ENCODE data around the gene ANKZF1. TPM values are rescaled to one million over a fixed set of nuclear protein-coding genes. Genes with fewer than 3 reads are reported as not detected.

The ANKZF1 gene
- polyA plus RNA-seq, result 10 to 100 TPM; 20.4 to 40.7 TPM

- 0% methylated on average over 73 to 80 of the region's 80 CpGs for WGBS, 2 donors
- Histone ChIP-seq H3K4me1 (ENCODE audit: control insufficient read depth in 2 of 2, insufficient read depth in 2 of 2, low read length in 1 of 2) (peaks cover 9 to 10% of the 10 kb centered on the region in 2 donors), H3K4me3 (ENCODE audit: low read depth in 1 of 2, low read length in 2 of 2) (peak within 1 kb of the TSS; percentile 76 to 85), H3K9me3 (ENCODE audit: control insufficient read depth in 2 of 2, insufficient read depth in 1 of 2, low read depth in 1 of 2, low read length in 1 of 2) (no peaks in the 10 kb centered on the region), H3K27me3 (ENCODE audit: control insufficient read depth in 1 of 2, insufficient read depth in 2 of 2, low read length in 2 of 2) (no peaks in the 10 kb centered on the region), H3K27ac (ENCODE audit: low read depth in 2 of 2, low read length in 1 of 2) (peak within 1 kb of the TSS; percentile 94 to 99), H3K36me3 (ENCODE audit: control insufficient read depth in 2 of 2, insufficient read depth in 2 of 2, low read length in 1 of 2) (peaks cover 20 to 26% of the 10 kb centered on the region in 2 donors)
Observed at GRCh38 chr2:219229305-219230058, at the start of gene ANKZF1, which contains the start of gene ATG9A. Gene ANKZF1 (plus strand): TSS chr2:219229806. CDS start chr2:219230258, 452 bp downstream. Gene ATG9A (minus strand): TSS chr2:219229636. CDS start chr2:219228024, 1,612 bp downstream.

DNA sequence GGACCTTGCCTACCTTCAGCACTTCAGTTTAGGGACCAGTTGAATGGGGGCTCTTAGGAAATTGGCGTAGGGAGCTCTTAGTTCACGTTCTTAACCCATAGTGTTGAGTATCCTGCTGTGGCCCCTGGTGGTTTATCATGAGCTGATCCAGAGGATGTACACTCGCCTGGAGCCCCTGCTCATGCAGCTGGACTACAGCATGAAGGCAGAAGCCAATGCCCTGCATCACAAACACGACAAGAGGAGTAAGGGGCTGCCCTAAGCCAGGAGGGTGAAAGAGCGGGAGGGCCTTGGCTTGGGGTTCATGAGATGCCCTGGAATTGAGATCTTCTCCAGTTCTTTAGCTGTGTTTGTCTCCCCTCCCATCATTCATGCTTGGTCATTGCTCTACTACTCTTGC lies 48.6 kb upstream of the ANKZF1 start:
- WGBS, 2 donors, result 87 to 91% methylated on average over 5 of the region's 5 CpGs
- Histone ChIP-seq H3K27ac (ENCODE audit: low read depth in 2 of 2, low read length in 1 of 2) (no peak overlapping the region), H3K4me1 (ENCODE audit: control insufficient read depth in 2 of 2, insufficient read depth in 2 of 2, low read length in 1 of 2) (peaks cover 0 to 5% of the 10 kb centered on the region in 2 donors), H3K9me3 (ENCODE audit: control insufficient read depth in 2 of 2, insufficient read depth in 1 of 2, low read depth in 1 of 2, low read length in 1 of 2) (no peaks in the 10 kb centered on the region), H3K27me3 (ENCODE audit: control insufficient read depth in 1 of 2, insufficient read depth in 2 of 2, low read length in 2 of 2) (no peaks in the 10 kb centered on the region), H3K4me3 (ENCODE audit: low read depth in 1 of 2, low read length in 2 of 2) (no peak overlapping the region), H3K36me3 (ENCODE audit: control insufficient read depth in 2 of 2, insufficient read depth in 2 of 2, low read length in 1 of 2) (peaks cover 9 to 34% of the 10 kb centered on the region in 2 donors)

- Histone ChIP-seq H3K36me3 (ENCODE audit: control insufficient read depth in 2 of 2, insufficient read depth in 2 of 2, low read length in 1 of 2) (peaks cover 9 to 34% of the 10 kb centered on the region in 2 donors), H3K9me3 (ENCODE audit: control insufficient read depth in 2 of 2, insufficient read depth in 1 of 2, low read depth in 1 of 2, low read length in 1 of 2) (no peaks in the 10 kb centered on the region), H3K27ac (ENCODE audit: low read depth in 2 of 2, low read length in 1 of 2) (no peak overlapping the region), H3K4me1 (ENCODE audit: control insufficient read depth in 2 of 2, insufficient read depth in 2 of 2, low read length in 1 of 2) (peaks cover 0 to 5% of the 10 kb centered on the region in 2 donors), H3K4me3 (ENCODE audit: low read depth in 1 of 2, low read length in 2 of 2) (no peak overlapping the region), H3K27me3 (ENCODE audit: control insufficient read depth in 1 of 2, insufficient read depth in 2 of 2, low read length in 2 of 2) (no peaks in the 10 kb centered on the region)
- WGBS, 2 donors, result 93% methylated on average over 6 of the region's 6 CpGs
Observed at GRCh38 chr2:219181531-219181930, 48.1 kb upstream of the ANKZF1 start.

DNA sequence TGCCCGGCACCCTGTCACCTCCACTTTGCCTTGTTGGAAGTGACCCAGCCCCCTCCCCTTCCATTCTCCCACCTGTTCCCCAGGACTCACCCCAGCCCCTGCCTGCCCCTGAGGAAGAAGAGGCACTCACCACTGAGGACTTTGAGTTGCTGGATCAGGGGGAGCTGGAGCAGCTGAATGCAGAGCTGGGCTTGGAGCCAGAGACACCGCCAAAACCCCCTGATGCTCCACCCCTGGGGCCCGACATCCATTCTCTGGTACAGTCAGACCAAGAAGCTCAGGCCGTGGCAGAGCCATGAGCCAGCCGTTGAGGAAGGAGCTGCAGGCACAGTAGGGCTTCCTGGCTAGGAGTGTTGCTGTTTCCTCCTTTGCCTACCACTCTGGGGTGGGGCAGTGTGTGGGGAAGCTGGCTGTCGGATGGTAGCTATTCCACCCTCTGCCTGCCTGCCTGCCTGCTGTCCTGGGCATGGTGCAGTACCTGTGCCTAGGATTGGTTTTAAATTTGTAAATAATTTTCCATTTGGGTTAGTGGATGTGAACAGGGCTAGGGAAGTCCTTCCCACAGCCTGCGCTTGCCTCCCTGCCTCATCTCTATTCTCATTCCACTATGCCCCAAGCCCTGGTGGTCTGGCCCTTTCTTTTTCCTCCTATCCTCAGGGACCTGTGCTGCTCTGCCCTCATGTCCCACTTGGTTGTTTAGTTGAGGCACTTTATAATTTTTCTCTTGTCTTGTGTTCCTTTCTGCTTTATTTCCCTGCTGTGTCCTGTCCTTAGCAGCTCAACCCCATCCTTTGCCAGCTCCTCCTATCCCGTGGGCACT lies 47.1 kb upstream of the ANKZF1 start:
- WGBS, 2 donors, result 64 to 79% methylated on average over 8 of the region's 8 CpGs
- Histone ChIP-seq H3K4me1 (ENCODE audit: control insufficient read depth in 2 of 2, insufficient read depth in 2 of 2, low read length in 1 of 2) (peaks cover 0 to 5% of the 10 kb centered on the region in 2 donors), H3K9me3 (ENCODE audit: control insufficient read depth in 2 of 2, insufficient read depth in 1 of 2, low read depth in 1 of 2, low read length in 1 of 2) (no peaks in the 10 kb centered on the region), H3K27me3 (ENCODE audit: control insufficient read depth in 1 of 2, insufficient read depth in 2 of 2, low read length in 2 of 2) (no peaks in the 10 kb centered on the region), H3K36me3 (ENCODE audit: control insufficient read depth in 2 of 2, insufficient read depth in 2 of 2, low read length in 1 of 2) (peaks cover 9 to 34% of the 10 kb centered on the region in 2 donors), H3K4me3 (ENCODE audit: low read depth in 1 of 2, low read length in 2 of 2) (no peak overlapping the region), H3K27ac (ENCODE audit: low read depth in 2 of 2, low read length in 1 of 2) (no peak overlapping the region)

DNA sequence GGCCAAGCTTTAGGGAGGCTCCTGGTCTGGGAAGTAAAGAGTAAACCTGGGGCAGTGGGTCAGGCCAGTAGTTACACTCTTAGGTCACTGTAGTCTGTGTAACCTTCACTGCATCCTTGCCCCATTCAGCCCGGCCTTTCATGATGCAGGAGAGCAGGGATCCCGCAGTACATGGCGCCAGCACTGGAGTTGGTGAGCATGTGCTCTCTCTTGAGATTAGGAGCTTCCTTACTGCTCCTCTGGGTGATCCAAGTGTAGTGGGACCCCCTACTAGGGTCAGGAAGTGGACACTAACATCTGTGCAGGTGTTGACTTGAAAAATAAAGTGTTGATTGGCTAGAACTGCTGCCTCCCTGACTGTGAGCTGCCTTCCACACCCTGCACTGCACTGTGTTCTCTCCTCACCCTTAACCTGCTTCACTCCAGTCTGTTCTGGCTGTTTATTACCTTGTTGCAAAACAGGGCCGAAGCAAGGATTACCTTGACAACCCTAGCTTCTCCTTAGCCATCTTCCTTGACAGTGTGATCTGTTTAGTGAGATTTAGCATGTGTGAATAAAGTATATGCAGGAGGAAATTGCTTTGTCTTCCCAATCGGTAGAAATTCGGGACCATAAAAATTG lies 46.3 kb upstream of the ANKZF1 start:
- Histone ChIP-seq H3K27me3 (ENCODE audit: control insufficient read depth in 1 of 2, insufficient read depth in 2 of 2, low read length in 2 of 2) (no peaks in the 10 kb centered on the region), H3K4me3 (ENCODE audit: low read depth in 1 of 2, low read length in 2 of 2) (no peak overlapping the region), H3K36me3 (ENCODE audit: control insufficient read depth in 2 of 2, insufficient read depth in 2 of 2, low read length in 1 of 2) (peaks cover 9 to 34% of the 10 kb centered on the region in 2 donors), H3K4me1 (ENCODE audit: control insufficient read depth in 2 of 2, insufficient read depth in 2 of 2, low read length in 1 of 2) (peaks cover 0 to 5% of the 10 kb centered on the region in 2 donors), H3K27ac (ENCODE audit: low read depth in 2 of 2, low read length in 1 of 2) (no peak overlapping the region), H3K9me3 (ENCODE audit: control insufficient read depth in 2 of 2, insufficient read depth in 1 of 2, low read depth in 1 of 2, low read length in 1 of 2) (no peaks in the 10 kb centered on the region)
- WGBS, 2 donors, result 91 to 95% methylated on average over 6 of the region's 6 CpGs

DNA sequence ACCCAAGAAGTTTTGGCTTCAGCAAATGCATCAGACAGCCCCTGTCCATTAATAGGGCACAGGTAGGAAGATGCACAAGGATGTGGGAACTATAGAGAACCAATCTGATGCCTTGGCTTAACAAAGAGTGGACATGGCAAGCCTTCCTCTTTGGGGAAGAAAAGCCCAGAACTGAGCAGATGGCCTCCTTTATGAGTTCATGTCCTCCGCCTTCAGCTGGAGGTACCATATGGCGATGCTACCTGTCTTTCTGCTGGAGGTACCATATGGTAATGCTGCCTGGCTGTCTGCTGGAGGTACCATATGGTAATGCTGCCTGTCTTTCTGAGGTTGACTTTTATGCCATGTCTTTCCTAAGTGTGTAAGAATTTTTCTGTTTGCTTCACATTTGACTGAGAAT lies 45.5 kb upstream of the ANKZF1 start:
- H3K36me3 ChIP-seq (ENCODE audit: control insufficient read depth in 2 of 2, insufficient read depth in 2 of 2, low read length in 1 of 2), result peaks cover 9 to 34% of the 10 kb centered on the region in 2 donors

DNA sequence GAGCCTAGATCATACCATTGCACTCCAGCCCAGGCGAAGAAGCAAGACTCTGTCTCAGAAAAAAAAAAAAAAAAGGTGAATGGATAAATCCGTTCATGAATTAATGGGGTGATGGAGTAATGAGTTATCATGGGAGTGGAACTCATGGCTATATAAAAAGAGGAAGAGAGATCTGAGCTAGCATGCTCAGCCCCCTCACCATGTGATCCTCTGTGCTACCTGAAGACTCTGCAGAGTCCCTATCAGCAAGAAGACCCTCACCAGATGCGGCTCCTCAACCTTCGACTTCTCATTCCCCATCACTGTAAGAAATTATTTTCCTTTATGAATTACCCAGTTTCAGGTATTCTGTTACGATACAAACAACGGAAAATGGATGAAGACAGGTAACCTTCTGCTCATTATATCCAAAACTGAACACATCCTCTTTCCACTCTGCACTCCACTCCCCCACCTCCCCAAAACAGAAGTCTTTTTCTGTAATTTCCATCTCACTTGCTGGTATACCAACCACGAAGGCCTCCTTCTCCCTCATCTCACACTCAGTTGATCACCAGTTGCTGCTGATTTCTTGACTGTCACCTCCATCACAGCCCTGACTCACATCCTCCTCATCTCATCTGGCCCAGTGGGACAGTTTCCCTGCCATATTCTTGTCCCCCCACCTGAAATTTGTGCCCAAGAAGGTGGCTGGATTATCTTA lies 42.7 kb upstream of the ANKZF1 start:
- H3K9me3 ChIP-seq (ENCODE audit: control insufficient read depth in 2 of 2, insufficient read depth in 1 of 2, low read depth in 1 of 2, low read length in 1 of 2), result no peaks in the 10 kb centered on the region
- H3K36me3 ChIP-seq (ENCODE audit: control insufficient read depth in 2 of 2, insufficient read depth in 2 of 2, low read length in 1 of 2), result peaks cover 4 to 20% of the 10 kb centered on the region in 2 donors
- H3K4me3 ChIP-seq (ENCODE audit: low read depth in 1 of 2, low read length in 2 of 2), result no peak overlapping the region
- H3K27ac ChIP-seq (ENCODE audit: low read depth in 2 of 2, low read length in 1 of 2), result no peak overlapping the region
- no peaks in the 10 kb centered on the region for H3K4me1 ChIP-seq (ENCODE audit: control insufficient read depth in 2 of 2, insufficient read depth in 2 of 2, low read length in 1 of 2)
- 86 to 88% methylated on average over 7 of the region's 7 CpGs for WGBS, 2 donors
- no peaks in the 10 kb centered on the region for H3K27me3 ChIP-seq (ENCODE audit: control insufficient read depth in 1 of 2, insufficient read depth in 2 of 2, low read length in 2 of 2)

More for the DNA sequence above, 45.5 kb upstream of the ANKZF1 start:
- Histone ChIP-seq H3K4me1 (ENCODE audit: control insufficient read depth in 2 of 2, insufficient read depth in 2 of 2, low read length in 1 of 2) (peaks cover 0 to under 1% of the 10 kb centered on the region in 2 donors), H3K4me3 (ENCODE audit: low read depth in 1 of 2, low read length in 2 of 2) (no peak overlapping the region), H3K27ac (ENCODE audit: low read depth in 2 of 2, low read length in 1 of 2) (no peak overlapping the region), H3K9me3 (ENCODE audit: control insufficient read depth in 2 of 2, insufficient read depth in 1 of 2, low read depth in 1 of 2, low read length in 1 of 2) (no peaks in the 10 kb centered on the region), H3K27me3 (ENCODE audit: control insufficient read depth in 1 of 2, insufficient read depth in 2 of 2, low read length in 2 of 2) (no peaks in the 10 kb centered on the region)
- WGBS, 2 donors, result 92 to 97% methylated on average over 2 of the region's 2 CpGs

DNA sequence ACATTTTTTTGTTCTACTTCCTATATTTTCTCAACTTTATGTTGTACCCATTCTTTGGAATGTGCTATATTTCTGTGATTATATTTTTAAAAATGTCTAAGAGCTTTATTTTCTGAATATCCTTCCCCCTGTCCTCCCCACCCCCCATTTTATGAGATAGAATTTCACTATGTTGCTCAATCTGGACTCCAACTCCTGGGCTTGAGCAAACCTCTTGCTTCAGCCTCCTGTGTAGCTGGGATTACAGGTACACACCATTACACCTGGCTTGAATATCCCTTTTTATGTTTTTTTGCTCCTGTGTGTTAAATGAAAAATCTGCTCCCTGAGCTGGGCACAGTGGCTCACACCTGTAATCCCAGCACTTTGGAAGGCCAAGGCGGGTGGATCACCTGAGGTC lies 32.2 kb upstream of the ANKZF1 start:
- Histone ChIP-seq H3K4me3 (ENCODE audit: low read depth in 1 of 2, low read length in 2 of 2) (no peak overlapping the region), H3K36me3 (ENCODE audit: control insufficient read depth in 2 of 2, insufficient read depth in 2 of 2, low read length in 1 of 2) (no peaks in the 10 kb centered on the region), H3K27me3 (ENCODE audit: control insufficient read depth in 1 of 2, insufficient read depth in 2 of 2, low read length in 2 of 2) (no peaks in the 10 kb centered on the region), H3K4me1 (ENCODE audit: control insufficient read depth in 2 of 2, insufficient read depth in 2 of 2, low read length in 1 of 2) (no peaks in the 10 kb centered on the region), H3K27ac (ENCODE audit: low read depth in 2 of 2, low read length in 1 of 2) (no peak overlapping the region), H3K9me3 (ENCODE audit: control insufficient read depth in 2 of 2, insufficient read depth in 1 of 2, low read depth in 1 of 2, low read length in 1 of 2) (no peaks in the 10 kb centered on the region)
- WGBS, 2 donors, result 93 to 97% methylated on average over 1 of the region's 1 CpG

- H3K27ac ChIP-seq (ENCODE audit: low read depth in 2 of 2, low read length in 1 of 2), result no peak overlapping the region
- H3K36me3 ChIP-seq (ENCODE audit: control insufficient read depth in 2 of 2, insufficient read depth in 2 of 2, low read length in 1 of 2), result no peaks in the 10 kb centered on the region
- WGBS, 2 donors, result 75 to 79% methylated on average over 5 of the region's 5 CpGs
- H3K27me3 ChIP-seq (ENCODE audit: control insufficient read depth in 1 of 2, insufficient read depth in 2 of 2, low read length in 2 of 2), result no peaks in the 10 kb centered on the region
- no peaks in the 10 kb centered on the region for H3K9me3 ChIP-seq (ENCODE audit: control insufficient read depth in 2 of 2, insufficient read depth in 1 of 2, low read depth in 1 of 2, low read length in 1 of 2)
- H3K4me3 ChIP-seq (ENCODE audit: low read depth in 1 of 2, low read length in 2 of 2), result no peak overlapping the region
- no peaks in the 10 kb centered on the region for H3K4me1 ChIP-seq (ENCODE audit: control insufficient read depth in 2 of 2, insufficient read depth in 2 of 2, low read length in 1 of 2)
Observed at GRCh38 chr2:219198974-219199373, 30.6 kb upstream of the ANKZF1 start.
